GDM1 (cell line): ENCODE measurements around the gene WDR55.
"Not testable (repeated sequence)": the region's sequence is repeated elsewhere in the genome, so short reads cannot be mapped to it uniquely, and the experiment has no call there.

Experiments used
- DNase-seq: peaks from one replicate; lab custom pipeline; 2025; lab: John Stamatoyannopoulos, UW

WDR55 gene

DNA sequence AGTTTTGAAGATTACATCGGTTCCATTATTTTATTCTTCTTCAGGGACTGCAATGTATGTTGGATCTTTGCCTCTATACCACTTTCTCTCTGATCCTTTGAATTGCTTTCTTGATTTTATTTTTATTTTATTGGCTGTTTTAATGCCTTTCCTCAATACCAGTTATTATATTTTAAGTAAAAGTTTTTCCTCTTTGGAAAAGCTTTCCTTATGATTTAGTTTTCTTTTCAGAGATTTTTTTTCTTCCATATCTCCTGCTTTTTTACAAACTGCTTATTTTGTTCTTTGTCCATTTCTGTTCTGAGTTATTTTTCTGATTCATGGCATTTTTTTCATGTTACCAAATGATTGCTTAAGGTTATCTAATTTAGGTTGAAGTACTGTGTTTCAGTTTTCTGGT, 47.1 kb downstream of the WDR55 start:
- no peak for DNase-seq

DNA sequence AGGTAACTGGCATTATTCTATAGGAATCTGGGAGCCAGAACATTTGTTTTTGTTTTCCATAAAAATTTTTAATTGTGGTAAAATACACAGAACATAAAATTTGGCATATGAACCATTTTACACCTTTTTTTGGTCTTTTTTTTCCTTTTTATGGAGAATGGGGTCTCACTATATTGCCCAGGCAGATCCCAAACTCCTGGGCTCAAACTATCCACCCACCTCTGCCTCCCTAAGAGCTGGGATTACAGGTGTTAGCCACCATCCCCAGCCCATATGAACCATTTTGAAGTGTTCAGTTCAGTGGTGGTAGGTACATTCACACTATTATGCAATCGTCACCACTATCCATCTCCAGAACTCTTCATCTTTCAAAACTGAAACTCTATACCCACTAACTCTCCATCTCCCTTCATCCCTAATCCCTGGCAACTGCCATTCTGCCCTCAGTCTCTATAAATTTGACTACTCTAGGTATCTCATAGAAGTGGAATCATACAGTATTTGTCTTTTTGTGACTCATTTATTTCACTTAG, 48.9 kb downstream of the WDR55 start:
- no peak for DNase-seq

DNA sequence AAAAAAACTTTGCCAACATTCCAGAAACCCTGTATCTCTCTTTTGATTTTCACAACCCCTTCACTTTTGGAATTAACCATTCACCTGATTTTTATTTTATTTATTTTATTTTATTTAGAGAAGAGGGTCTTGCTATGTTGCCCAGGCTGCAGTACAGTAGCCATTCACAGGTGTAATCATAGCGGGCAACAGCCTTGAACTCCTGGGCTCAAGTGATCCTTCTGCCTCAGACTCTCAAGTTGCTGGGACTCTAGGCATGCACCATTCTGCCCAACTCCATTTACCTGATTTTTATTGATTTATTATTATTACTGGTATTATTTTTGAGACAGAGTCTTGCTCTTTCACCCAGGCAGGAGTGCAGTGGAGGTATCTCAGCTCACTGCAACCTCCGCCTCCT, 51.5 kb downstream of the WDR55 start:
- DNase-seq: not testable (repeated sequence)

DNA sequence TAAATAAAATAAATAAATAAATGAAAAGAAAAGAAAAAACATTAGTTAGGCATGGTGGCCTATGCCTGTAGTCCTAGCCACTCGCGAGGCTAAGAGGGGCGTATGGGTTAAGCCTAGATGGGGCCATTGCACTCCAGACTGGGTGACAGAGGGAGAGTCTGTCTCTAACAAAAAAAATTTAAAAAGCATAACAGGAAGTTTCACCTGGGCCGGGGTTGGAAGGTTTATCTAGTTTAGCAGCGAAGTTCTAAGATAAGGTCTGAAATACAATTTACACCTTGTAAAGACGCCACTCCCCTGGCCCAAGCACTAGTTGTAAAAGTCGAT, 53.5 kb downstream of the WDR55 start:
- DNase-seq: no peak

DNA sequence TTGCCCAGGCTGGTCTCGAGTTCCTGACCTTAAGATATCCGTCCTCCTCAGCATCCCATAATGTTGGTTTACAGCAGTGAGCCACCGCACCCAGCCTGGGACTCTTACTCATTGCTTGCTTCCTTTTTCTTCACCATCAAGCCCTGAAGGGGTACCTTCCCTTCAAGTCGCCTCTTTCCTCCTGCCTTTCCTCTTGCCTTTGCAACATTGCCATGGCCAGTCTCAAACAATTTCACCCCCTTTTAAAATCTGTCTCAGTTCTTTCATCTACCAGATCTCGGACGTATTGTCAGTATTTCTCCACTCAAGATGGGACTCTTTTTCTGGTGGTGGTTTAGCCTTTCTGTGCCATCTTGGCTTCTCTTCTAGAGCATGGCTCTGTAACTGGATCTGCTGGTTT, 56.0 kb downstream of the WDR55 start:
- DNase-seq: not testable (repeated sequence)

DNA sequence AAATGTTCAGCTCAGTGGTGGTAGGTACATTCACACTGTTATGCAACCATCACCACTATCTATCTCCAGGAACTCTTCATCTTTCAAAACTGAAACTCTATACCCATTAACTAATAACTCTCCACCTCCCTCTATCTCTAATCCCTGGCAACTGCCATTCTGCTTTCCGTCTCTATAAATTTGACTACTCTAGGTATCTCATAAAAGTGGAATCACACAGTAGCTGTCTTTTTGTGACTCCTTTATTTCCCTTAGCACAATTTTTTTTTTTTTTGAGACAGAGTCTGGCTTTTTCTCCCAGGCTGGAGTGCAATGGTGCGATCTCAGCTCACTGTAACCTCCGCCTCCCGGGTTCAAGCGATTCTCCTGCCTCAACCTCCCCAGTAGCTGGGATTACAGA, 56.7 kb downstream of the WDR55 start:
- not testable (repeated sequence) for DNase-seq
